ENCODE results near the gene FAM50B.
A peak's percentile ranks its signal among the peaks of the same experiment; 100 is the strongest.

Gene FAM50B

DNA sequence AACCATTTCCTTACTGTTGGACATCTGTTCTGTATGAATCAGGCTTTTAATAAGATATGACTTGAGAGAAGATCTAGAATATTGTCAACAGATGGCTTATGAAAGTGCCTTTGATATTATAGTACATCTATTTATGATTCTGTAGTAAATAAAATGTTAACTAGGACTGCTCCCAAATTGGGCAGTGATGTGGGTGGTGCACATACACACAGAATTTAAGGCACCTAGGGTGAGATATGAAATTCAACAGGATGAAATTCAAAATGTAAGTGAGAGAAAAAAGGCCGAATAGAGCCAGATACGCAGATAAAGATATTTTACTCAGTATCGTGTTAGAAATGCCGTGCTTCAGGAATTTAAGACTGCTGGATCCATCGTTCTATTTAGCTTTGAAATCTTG lies 26.3 kb downstream of the FAM50B start:
- DNase-seq: no peak

DNA sequence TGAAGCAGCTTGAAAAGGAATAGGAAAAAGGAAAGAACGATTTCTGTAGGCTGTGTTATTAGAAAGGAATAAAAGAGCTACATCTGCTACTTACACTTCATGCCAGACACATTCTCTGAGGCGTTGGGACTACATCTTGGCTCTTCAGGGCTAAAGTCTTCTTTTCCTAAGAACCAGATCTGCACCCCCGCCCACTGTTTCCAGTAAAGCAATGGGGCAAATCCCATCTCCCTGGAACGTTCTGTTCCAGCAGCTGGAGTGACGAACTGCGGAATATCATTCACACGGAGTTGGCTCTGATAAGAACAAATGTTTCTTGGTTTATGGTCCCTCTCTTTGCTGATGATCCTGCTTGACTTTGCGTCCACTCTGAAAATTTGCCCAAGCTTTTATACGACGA lies 26.9 kb downstream of the FAM50B start:
- no peak for DNase-seq

DNA sequence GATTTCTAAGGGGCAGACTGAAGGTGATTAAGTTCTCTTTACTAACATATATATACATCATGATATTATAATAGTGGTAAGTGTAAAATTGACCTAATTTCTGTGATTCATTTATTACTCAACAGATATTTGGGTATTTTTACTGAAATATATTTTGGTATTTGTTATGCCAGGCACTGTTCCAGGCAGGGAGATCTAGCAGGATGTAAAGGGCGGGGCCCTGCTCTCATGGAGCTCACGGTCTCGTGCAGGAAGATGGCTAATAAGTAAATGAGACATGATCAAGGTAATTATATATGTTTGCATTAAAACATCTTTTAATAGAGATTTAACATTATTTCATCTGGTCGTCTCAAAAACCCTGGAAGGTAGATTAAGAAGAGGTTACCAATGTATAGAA lies 27.7 kb downstream of the FAM50B start:
- no peak for DNase-seq

DNA sequence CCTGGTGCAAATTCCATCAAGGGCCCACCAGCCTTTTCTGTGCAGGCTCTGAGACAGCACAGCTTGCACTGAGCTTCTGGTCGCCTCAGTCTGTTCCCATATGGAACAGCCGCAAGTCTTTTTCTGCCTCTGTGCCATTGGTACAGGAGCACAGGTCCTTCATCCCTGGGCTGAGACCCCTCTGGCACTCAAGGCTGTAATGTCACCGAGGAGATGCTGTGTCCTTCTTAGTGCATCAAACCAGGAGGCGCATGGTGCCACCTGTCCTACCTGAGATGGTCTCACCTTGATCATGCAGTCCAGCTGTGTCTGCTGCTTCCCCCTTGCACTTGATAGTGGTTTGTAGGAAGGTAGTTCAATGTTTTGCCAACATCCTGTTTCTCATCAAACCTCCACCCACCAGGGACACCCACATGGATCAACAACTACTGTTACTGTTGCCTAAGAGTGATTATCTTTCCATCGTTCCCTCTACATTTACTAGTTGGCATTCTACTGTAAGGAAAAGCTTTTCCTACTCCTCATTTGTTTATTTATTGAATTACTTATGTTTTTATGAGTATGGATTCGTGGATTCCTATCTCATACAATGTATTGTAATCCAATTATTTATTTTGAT lies 29.0 kb downstream of the FAM50B start:
- no peak for DNase-seq

DNA sequence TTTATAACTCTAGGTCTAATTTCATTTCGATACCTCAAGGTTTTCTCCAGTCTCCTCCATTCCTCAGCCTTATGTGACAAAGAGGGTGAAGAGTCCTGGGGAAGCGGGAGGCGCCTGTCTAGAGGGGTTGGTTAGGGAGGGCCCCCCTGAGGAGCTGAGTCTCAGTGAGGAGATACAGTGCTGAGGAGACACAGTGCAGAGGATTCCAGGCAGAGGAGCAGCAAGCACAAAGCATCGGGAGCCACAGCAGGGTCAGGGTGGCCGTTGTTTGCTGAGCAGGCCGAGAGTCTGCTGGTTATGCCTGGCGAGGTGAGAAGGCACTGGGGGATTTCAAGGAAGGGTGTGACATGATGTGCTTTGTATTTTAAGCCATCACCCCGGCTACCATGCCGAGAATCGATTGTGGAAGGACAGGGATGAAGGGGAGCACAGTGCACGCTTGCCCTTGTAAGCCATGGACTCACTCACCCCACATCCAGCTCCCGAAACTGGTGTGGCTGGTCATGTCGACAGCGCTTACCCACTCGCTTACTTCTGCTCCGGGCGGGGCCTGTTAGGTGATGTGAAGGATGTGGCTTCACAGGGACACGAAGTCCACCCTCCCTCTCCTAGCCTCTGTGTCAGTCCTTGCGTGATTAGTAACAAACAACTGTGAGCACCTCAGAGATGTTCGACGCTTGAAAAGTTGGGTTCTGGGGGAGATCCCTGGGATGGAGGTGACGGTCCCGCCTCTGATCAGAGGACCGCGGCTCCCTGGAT lies 30.2 kb downstream of the FAM50B start:
- DNase-seq: no peak

DNA sequence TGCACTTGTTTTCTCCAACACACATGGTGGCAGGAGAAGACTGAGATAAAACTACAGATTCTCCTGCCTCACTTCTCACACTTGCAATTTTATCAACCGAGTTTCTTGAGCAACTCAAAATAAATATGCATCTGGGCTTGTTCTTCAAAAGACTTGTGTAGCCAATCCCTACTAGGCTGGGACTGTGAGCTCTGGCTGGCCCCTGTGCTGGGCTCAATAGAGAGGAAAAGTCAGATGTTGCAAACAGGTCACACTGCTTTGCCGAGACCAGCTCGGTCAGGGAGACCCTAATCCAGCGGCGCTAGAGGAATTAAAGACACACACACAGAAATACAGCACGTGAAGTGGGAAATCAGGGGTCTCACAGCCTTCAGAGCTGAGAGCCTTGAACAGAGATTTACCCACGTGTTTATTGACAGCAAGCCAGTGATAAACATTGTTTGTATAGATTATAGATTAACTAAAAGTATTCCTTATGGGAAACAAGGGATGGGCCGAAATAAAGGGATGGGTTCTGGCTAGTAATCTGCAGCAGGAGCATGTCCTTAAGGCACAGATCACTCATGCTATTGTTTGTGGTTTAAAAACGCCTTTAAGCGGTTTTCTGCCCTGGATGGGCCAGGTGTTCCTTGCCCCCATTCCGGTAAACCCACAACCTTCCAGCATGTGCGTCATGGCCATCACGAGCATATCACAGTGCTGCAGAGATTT lies 32.7 kb downstream of the FAM50B start:
- no peak for DNase-seq

DNA sequence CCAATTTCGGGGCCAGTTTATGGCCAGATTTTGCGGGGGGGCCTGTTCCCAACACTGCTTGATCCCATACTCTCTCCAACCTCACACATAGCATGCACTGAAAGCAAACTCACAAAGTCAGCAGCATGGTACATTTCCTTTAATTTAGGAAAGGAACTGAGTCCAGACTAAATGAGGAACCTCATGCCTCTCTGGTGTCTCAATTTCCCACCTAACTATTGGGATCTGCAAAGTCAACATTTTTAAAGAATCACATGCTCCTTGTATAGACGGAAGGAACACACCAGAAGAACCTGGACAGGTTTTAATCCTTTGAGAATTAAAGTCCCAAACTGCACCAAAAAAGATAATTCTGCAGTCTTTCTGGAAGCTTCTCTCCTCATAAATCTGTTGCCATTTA lies 33.3 kb downstream of the FAM50B start:
- no peak for DNase-seq

DNA sequence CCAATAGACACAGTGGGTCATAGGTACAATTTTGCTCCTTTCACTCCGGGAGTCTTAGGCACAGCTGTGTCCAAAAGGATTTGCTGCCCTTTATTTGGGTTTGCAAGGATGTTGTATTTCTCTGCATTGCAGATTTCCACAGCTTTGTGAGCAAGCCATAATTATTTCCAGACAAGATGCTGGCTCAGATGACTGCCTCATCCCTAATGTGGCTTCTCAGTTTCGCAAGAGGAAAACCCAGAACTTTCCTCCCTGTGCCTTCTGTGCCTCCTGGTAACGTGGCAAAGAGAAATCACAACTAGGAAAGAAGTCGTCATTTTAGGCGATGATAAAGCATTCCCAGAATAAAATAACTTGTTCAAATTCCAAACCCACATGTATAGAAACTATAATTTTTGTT lies 33.7 kb downstream of the FAM50B start:
- DNase-seq: no peak

DNA sequence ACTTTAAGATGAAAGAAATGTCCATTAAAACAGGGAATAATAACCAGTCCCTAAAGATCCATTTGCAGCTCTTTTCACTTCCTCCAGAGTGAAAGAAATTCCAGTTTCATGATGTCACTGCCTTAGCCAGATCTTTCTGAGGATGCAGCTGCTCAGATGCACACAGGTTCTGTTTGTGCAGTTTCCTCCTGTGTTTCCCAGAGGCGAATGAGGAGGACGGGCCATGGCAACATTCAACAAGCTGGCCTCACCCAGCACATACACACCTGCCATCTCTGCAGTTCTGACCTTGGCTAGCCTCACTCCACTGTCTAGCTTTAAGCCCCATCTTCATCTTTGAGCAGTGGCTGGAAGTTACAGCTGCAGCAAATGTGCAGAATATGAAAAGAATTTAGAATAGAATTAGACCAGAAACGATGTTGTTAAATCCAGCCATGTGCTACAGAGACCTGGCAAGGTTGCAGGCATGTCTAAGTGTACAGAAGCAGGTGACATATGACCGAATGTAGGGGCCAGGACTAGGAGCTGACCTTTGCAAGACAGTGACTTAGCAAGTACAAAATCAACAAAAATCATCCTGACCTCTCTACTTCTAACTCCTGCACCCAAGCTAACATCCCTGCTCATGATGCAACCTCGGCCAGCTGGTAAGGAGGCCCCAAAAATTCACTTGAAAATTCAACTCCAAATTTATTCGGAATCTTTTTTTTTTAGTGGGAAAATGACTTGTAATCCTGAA lies 35.0 kb downstream of the FAM50B start:
- DNase-seq: no peak

DNA sequence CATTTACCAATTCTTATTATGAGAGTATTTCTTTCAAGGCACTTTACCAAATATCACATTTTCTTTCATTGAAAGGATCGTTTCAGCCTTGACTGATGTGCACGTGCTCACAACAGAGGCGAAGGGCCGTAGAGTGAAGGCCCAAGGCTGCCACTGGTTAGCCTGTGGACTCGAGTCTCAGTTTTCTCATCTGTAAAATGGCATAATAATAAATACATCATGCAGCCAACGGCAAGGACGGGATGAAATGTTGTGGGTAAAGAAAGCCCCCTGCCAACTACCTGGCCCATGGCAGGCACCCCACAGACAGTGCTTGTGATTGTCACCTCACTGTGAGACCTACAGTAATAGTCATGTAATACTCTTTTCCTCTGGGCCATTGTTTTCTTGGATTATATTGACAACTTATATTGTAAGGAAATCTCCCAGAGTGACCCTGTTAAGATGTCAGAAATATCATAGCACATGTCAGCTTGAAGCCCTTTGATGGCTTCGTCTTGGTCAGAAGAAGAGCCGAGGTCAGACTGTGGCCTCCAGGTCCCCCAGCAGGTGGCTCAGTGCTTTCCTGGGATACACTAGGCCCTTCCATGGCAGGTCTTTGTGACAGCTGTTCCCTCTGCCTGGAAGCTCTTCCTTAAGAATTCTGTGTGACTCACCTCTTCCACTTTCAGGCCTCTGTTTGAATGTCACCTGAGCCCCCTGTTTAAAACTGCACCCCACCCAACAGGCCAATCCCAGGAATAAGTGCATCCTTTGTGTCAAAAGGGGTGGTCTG lies 36.3 kb downstream of the FAM50B start:
- DNase-seq: no peak

DNA sequence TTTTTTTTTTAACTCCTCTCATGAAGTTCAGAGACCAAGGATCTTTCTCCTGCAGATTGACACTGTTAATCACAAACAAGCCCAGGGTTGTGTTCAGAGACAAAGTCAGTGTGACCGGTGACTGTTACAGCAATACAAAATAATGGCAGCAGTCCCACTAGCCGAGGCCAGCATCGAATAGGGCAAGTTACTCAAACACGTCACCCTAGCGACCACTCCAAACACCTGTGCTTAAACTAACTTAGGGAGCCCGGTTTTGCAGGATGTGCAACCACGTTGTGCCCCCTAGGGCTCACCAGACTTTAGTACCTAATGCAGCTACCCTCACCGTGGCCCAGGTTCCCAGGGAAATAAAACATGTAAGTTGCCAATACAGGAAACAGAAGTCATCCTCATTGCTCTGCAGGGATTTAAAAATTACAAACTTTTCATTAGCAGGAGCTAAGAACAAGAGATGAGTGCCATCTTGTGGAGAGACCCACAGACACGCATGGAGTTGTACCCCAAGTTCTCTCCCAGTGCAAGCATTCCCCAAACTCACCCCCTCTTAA lies 38.1 kb downstream of the FAM50B start:
- DNase-seq: peak in 1 of 2 donors; percentile 5

DNA sequence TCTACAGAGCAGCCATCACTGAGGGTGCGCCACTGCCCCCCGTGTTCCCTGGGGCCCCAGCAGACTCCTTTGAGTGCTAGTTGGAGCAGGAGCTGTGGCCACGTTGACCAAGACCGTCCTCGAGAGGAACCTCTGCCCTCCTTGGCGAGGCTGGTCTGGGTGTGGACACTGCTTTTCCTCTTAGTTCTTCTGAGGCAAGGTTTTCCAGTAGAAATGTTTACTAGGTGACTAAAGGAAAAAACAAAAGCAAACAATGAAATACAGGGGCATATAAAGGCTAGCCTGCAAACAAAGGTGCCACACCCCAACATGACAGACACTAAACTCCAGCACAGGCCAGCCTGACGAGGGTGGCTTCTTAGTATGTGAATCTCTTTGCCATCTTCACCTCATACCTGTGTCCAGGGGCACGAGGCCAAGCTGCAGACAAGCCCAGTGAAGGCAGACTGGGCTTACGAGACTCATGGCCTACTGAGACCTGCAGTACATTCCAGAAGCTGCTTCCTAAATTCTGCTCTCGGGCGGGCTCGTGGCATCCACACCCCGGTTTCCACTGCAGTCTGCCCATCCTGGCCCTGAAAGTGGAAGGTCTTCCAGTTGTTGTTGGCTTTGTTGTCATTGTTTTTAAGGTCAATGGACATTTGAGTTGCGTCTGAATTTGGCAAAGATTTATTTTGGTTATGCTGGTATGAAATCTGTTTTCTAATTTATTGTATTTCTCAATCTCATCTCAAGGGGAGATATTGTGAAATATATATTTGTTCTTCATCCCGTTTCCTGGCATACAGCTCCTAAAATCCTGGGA lies 39.2 kb downstream of the FAM50B start:
- DNase-seq: no peak

DNA sequence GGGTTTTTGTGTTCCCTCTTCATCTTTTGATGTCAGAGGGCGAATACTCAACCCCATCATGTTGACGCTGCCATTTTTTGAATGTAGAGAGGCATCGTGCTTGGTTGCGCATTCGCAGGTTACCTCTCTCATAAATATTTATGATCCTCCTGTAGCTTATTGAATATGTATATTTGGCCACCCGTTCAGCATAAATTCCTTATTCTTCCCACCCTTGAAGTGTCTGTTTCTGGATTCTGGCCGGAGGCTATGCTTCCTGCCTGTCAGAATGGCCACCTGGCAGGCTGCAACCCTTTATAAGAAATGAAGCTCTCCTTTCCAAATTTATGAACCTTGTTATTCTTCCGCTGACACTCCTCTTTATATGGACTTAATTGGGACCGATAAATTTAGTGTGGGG lies 40.9 kb downstream of the FAM50B start:
- no peak for DNase-seq

DNA sequence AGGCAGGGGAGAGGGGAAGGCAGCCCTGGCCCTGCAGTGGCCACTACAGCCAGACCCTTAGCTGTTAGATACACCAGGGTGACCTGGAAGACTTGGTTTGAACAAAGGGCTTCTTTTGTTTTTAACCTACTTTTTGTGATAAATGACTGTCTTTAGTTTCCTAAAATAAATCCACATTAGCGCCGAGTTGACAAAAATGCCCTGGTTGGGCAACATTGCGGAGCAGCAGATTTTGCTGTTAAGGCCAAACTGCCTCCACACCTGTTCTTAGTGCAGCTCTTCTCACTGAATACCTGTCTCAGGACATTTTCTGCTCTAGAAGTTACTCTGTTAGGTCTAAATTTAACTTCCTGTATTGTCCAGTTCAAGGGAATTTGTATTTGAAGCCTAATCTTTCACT lies 42.7 kb downstream of the FAM50B start:
- no peak for DNase-seq

DNA sequence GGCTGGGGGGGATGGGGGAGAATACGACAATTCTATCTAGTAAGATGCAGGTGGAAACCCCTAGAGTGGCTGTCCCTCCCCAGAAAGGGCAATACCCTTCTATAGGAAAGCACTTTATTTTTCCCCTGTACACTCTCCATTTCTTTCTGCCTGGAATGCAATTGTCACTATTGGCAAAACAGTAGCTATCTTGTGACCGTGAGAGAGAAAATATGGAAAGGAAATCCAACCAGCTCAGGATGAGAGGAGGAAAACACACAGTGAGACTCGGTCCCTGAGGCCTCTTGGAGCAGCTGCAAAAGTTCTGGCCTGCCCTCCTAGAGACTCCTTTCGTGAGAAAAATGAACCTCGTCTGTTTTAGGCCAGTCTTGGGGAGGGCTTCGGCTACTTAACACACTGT lies 43.4 kb downstream of the FAM50B start:
- no peak for DNase-seq

DNA sequence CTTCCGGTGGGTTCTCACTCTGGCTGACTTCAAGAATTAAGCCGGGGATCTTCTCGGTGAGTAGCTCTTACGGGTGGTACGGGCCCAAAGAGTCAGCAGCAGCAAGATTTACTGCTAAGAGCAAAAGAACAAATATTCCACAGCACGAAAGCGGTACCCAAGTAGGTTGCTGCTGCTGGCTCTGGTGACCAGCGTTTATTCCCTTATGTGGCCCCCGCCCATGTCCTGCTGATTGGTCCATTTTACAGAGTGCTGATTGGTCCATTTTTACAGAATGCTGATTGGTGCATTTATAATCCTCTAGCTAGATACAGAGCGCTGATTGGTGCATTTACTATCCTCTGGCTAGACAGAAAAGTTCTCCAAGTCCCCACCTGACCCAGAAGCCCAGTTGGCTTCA lies 44.3 kb downstream of the FAM50B start:
- DNase-seq: no peak

DNA sequence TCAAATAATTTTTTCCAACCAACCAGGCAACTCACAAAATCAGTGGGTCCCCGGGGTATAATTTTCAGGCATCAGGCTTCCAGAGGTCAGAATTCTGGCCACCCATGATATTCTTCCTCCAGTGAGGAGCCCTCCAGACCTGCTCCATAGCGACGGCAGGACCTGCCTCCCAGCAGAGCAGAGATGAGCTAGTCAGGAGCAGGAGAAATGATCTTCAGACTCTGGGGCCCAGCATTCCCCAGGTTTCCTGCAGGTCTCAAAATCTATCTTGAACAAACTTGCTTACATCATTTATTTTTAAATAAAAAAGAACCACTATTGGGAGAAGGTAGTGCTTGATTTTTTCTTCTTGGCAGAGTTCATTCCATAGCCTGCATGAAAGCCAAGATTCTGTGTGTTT lies 44.7 kb downstream of the FAM50B start:
- no peak for DNase-seq

DNA sequence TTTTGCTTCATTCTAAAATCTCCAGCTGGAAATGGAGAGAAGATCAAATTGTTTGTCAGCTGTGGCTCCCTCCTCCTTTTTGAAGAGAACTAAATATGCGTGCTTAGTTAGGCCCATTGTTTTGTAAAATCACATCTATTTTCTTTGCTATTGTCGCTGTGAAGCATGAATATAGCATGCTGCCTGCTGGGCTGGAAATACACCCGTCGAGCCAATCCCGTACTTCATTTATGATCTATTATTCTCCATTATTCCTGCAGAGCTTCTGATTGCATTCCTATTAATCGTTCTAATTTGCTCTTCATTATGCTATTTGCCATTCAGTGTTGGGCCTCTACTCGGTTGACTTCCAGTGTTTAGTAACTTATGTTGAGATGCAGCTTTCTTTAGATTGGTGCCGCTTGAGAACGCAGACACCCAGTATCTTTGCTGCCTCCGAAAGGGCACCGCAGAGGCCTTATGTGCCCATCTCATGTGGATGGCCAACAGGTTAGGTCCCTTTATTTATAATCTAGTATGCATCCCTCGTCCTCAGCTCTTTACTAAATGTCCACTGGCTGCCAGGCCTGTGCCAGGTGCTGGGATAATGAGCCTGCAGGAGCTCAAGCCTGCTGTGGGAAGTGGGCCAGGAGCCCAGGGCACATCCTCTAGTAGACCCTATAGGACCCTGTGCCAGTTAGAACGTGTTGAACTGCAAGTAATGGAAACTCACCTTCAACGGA lies 45.6 kb downstream of the FAM50B start:
- DNase-seq: no peak

DNA sequence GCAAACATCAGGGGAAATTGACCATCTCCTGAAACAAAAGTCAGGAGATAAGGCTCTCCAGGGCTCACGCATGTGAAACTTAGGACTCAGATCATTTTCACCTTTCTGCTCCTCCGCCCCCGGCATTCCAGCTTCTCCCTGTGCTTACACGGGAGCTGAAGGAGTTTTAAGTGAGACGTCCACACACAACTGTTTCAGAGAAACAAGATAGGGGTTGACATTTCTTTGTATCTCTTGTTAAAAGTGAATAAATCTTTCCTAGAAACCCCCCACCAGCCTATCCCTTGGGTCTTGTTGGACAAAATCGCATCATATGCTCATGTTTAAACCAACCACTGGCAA lies 46.1 kb downstream of the FAM50B start:
- no peak for DNase-seq

DNA sequence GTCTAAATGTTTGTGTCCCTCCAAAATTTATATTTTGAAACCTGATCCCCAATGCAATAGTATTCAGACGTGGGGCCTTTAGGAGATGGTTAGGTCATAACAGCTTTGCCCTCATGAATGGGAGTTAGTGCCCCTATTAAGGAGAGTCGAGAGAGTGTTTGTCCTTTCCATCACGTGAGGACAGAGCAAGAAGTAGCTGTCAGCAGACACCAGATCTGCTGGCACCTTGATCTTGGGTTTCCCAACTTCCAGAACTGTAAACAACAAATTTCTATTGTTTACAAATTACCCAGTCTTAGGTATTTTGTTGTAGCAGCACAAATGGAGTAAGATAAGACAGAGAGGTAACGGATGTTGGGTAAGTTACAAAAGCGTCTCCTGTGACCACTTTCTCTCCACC lies 46.6 kb downstream of the FAM50B start:
- DNase-seq: no peak
